Natural killer cell (primary cell): ENCODE measurements around the gene GPATCH2L. TPM values are rescaled to one million over a fixed set of nuclear protein-coding genes. Genes with fewer than 3 reads are reported as not detected.

ENCODE experiments used
- ATAC-seq, 3 donors: fragments of 150-1000 bp in 2 of 3; fragments of 200-7000 bp in 1 of 3; cut with Tn5 transposase; 1 replicate in 1 of 3; 2 replicates in 2 of 3; pipeline ENCODE4 v1.10.0; 2021; ENCODE audit warnings: mild to moderate bottlenecking in 2 of 3, moderate library complexity in 2 of 3
- DNase-seq, 2 donors: peaks; one replicate each; pipeline versions ENCODE4 v3.0.0 to v3.0.0-alpha.2; 2013 to 2021; ENCODE audit warnings: mixed read lengths in 1 of 2
- H3K27ac ChIP-seq: one replicate; pipeline ENCODE4 v1.5.1; 2013; ENCODE audit warnings: mild to moderate bottlenecking, low read length
- H3K27me3 ChIP-seq: one replicate; pipeline ENCODE4 v1.6.1; 2013; ENCODE audit warnings: low read length; ENCODE audit not compliant: control insufficient read depth, insufficient read depth
- H3K36me3 ChIP-seq: one replicate; pipeline ENCODE4 v1.6.1; 2013; ENCODE audit warnings: low read length; ENCODE audit not compliant: control insufficient read depth, insufficient read depth
- H3K4me1 ChIP-seq: one replicate; pipeline ENCODE4 v1.6.1; 2013; ENCODE audit warnings: low read length; ENCODE audit not compliant: control insufficient read depth, insufficient read depth
- H3K4me3 ChIP-seq: one replicate; pipeline ENCODE4 v1.5.1; 2013; ENCODE audit warnings: low read length
- H3K9me3 ChIP-seq: one replicate; pipeline ENCODE4 v1.6.1; 2013; ENCODE audit warnings: low read length; ENCODE audit not compliant: control insufficient read depth, insufficient read depth
- H3K27ac Mint-ChIP-seq, 2 donors: one replicate each; pipeline ENCODE4 v1.8.0; 2022; ENCODE audit warnings: mild to moderate bottlenecking in 2 of 2, mixed read lengths in 2 of 2, moderate library complexity in 1 of 2
- H3K27me3 Mint-ChIP-seq, 2 donors: one replicate each; pipeline ENCODE4 v1.8.0; 2022; ENCODE audit warnings: low read depth in 2 of 2, mixed read lengths in 2 of 2
- H3K36me3 Mint-ChIP-seq: one replicate; pipeline ENCODE4 v1.8.0; 2022; ENCODE audit warnings: mixed read lengths
- H3K4me1 Mint-ChIP-seq, 2 donors: one replicate each; pipeline ENCODE4 v1.8.0; 2022; ENCODE audit warnings: mixed read lengths in 2 of 2
- H3K4me3 Mint-ChIP-seq: one replicate; pipeline ENCODE4 v1.8.0; 2022; ENCODE audit warnings: mild to moderate bottlenecking, moderate library complexity, mixed read lengths
- H3K9me3 Mint-ChIP-seq, 2 donors: one replicate each; pipeline ENCODE4 v1.8.0; 2022; ENCODE audit warnings: mixed read lengths in 2 of 2
- CTCF ChIP-seq: fragments of 200-600 bp; IDR thresholded peaks from one replicate; pipeline ENCODE4 v1.8.0; 2022; ENCODE audit warnings: antibody characterized with exemption
- WGBS: methylation state at CpG from one replicate; pipeline ENCODE4 v1.1.7; 2013; ENCODE audit warnings: missing lambda C conversion rate; ENCODE audit not compliant: insufficient coverage; 5-methylcytosine and 5-hydroxymethylcytosine counted together
- intact Hi-C: fragments of 100-400 bp; cut with micrococcal nuclease; formaldehyde crosslinking; loops from one replicate; pipeline ENCODE4 v1.14.2; 2022
- total RNA-seq, 4 donors: library from RNA; stranded (reverse); fragments of 120-200 nt in 1 of 4; gene quantifications; one replicate each; pipeline versions ENCODE4 v1.2.3 to v1.2.4, GENCODE V29; 2013 to 2022

Gene GPATCH2L
- total RNA-seq, 3 donors from 2014 or later (not counting 1 experiment from before 2014, with no cell fraction given): 69.1 to 111 (median 90.4) TPM

DNA sequence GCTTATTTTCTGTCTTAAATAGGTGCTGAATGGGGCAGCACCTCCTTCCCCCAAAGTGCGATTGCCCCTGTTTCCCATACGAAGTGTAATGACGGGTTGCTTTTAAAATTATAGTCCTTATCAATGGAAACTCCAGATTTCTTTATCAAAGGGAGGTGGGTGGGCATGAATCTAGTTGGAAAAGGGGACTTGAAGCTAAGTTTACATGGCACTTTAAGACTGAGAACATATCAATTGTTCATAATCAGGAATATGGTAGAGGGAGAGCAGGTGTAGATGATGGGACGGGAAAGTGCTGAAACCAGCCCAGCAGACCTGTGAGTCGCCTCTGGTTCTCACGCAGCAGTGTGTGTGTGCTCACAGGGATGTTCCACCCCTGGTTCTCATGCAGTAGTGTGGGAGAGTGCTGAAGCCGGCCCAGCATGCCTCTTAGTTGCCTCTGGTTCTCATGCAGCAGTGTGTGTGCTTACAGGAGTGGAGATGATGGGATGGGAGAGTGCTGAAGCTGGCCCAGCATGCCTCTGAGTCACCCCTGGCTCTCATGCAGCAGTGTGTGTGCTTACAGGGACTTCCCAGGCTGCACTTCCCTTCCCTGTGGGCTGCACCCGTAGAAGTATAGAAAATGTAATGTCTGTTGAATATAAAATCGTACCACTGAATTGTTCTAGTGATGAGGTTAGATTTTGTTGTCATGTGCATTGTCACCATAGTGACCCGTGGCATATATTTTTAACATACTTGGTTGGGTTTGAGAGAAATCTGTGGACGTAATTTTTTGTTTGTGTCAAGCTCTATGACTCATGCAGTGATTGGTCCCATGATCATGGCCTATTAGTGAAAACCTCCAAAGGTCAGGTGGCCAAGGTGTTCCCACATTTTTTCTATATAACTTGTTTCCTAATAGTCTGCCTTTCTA lies 51.6 kb downstream of the GPATCH2L start:
- ATAC-seq: peak in 1 of 3 donors; percentile 38

DNA sequence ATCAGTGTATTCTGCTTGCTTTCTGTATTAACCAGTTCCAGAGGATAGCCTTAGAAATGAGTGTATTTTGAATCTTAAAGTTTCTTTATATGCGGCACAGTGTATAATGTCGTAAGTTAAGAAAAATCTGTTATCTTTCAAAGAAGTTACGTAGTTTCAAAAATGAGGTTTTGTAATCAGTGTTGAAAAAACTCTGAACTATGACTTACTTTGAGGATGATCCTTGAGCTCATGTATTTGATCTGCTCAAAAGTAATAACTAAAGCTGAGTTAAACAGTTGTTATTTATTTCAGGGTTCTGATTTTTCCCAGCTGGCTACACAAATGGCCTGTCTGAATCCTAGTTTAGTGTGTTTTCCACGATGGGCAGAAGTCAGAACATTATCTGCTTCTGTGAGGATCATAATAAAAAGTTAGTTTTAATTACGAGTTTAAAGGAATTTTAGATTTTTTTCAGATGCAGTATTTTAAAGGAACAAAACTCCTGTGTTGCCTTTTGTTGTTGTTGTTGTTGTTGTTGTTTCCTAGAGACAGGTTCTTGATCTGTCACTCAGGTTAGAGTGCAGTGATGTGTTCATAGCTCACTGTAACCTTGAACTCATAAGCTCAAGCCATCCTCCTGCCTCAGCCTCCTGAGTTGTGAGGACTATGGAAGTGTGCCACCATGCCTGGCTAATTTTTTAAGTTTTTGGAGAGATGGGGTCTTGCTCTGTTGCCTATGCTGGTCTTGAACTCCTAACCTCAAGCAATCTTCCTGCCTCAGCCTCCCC lies 52.9 kb downstream of the GPATCH2L start:
- Histone ChIP-seq H3K36me3 (peaks cover 34% of the 10 kb centered on the region), H3K27me3 (no peaks in the 10 kb centered on the region), H3K27ac (no peak overlapping the region), H3K4me1 (no peaks in the 10 kb centered on the region), H3K9me3 (no peaks in the 10 kb centered on the region), H3K4me3 (no peak overlapping the region)
- peaks cover 22% of the 10 kb centered on the region for H3K36me3 Mint-ChIP-seq
- ATAC-seq: no peak
- H3K4me3 Mint-ChIP-seq: no peak overlapping the region
- no peak for TF ChIP-seq CTCF
- intact Hi-C loops: no loop called here
- WGBS: 96% methylated on average over 5 of the region's 5 CpGs
- no peak overlapping the region for H3K27ac Mint-ChIP-seq
- H3K4me1 Mint-ChIP-seq: peaks cover 0 to 6% of the 10 kb centered on the region in 2 donors
- no peak for DNase-seq
- H3K9me3 Mint-ChIP-seq: no peaks in the 10 kb centered on the region
- H3K27me3 Mint-ChIP-seq: no peaks in the 10 kb centered on the region

More for the DNA sequence above, 51.6 kb downstream of the GPATCH2L start:
- H3K27me3 Mint-ChIP-seq: no peaks in the 10 kb centered on the region
- 97% methylated on average over 11 of the region's 11 CpGs for WGBS
- H3K36me3 Mint-ChIP-seq: peaks cover 24% of the 10 kb centered on the region
- intact Hi-C loops: no loop called here
- Histone ChIP-seq H3K27me3 (no peaks in the 10 kb centered on the region), H3K4me3 (no peak overlapping the region), H3K9me3 (no peaks in the 10 kb centered on the region), H3K27ac (no peak overlapping the region), H3K4me1 (no peaks in the 10 kb centered on the region), H3K36me3 (peaks cover 46% of the 10 kb centered on the region)
- no peaks in the 10 kb centered on the region for H3K9me3 Mint-ChIP-seq
- peaks cover 0 to 2% of the 10 kb centered on the region in 2 donors for H3K4me1 Mint-ChIP-seq
- DNase-seq: peak in 1 of 2 donors; percentile 7
- H3K27ac Mint-ChIP-seq: no peak overlapping the region
- no peak for TF ChIP-seq CTCF
- H3K4me3 Mint-ChIP-seq: no peak overlapping the region

DNA sequence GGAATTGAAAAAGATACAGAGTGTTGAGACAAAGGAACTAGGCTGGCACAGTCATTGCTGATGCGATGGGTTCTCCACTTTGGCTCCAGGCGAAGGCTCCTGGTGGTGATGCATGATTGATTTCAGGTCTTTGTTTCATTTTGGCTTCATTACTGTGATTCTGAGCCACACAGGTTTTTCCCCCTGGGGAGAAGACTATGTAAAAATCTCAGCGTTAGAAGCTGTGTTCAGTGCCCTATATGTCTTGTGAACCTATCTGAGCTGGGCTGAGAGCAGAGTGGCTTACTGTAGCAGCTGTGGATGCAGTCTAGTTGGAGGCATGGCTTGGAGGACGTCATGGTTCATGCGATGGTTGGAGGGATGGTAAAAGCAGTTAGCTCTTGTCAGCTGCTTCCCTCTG lies 54.0 kb downstream of the GPATCH2L start:
- intact Hi-C loops: no loop called here
- DNase-seq: no peak
- Histone ChIP-seq H3K9me3 (no peaks in the 10 kb centered on the region), H3K27ac (no peak overlapping the region), H3K27me3 (no peaks in the 10 kb centered on the region), H3K4me3 (no peak overlapping the region), H3K36me3 (peaks cover 29% of the 10 kb centered on the region), H3K4me1 (no peaks in the 10 kb centered on the region)
- Mint-ChIP-seq H3K36me3 (peaks cover 22% of the 10 kb centered on the region), H3K4me3 (no peak overlapping the region), H3K27ac (no peak overlapping the region), H3K27me3 (no peaks in the 10 kb centered on the region), H3K9me3 (no peaks in the 10 kb centered on the region), H3K4me1 (peaks cover 0 to 6% of the 10 kb centered on the region in 2 donors)
- no peak for ATAC-seq
- WGBS: 97% methylated on average over 5 of the region's 5 CpGs
- no peak for TF ChIP-seq CTCF
